GM18511 (cell line): ENCODE measurements around the gene CRLF3.
A peak's percentile ranks its signal among the peaks of the same experiment; 100 is the strongest.
"Not testable (repeated sequence)": the region's sequence is repeated elsewhere in the genome, so short reads cannot be mapped to it uniquely, and the experiment has no call there.

Experiments
- ATAC-seq: cut with Tn5 transposase; IDR thresholded peaks from one replicate; pipeline ENCODE4 v1.9.1; 2021; ENCODE audit warnings: mild to moderate bottlenecking, moderate library complexity; ENCODE audit not compliant: unreplicated experiment

The CRLF3 gene

GRCh38 chr17:30816165-30816564 is 8.3 kb downstream of the CRLF3 start:
- no peak for ATAC-seq

- not testable (repeated sequence) for ATAC-seq
These were observed 9.6 kb downstream of the CRLF3 start for GRCh38 chr17:30814860-30815259.

GRCh38 chr17:30814236-30814635 is 10.3 kb downstream of the CRLF3 start:
- not testable (repeated sequence) for ATAC-seq

- ATAC-seq: no peak
These were observed 12.0 kb downstream of the CRLF3 start for GRCh38 chr17:30812218-30813177.

GRCh38 chr17:30809867-30810266 is 14.6 kb downstream of the CRLF3 start:
- no peak for ATAC-seq

DNA sequence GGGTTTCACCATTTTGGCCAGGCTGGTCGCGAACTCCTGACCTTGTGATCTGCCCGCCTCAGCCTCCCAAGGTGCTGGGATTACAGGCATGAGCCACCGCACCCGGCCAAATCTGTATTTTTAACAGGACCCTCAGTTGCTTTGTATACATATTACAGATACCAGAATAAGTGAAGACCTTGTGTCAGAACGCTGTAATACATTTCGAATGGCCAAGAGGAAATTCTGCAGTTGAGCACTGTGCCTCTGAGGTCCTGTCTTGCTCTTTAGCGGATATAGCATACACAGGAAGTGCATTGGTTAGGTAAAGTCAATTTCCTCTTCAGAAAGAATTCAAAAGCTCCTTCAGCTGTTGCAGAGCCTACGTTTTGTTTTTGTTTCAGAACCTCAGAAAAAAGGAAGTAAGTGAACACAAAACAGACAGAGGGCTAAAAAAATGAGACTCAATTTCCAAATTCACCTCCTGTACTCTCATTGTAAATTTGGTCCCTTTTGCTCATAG is 15.7 kb downstream of the CRLF3 start:
- ATAC-seq: peak; percentile 83

- no peak for ATAC-seq
These were observed 16.6 kb downstream of the CRLF3 start for GRCh38 chr17:30807896-30808295.

DNA sequence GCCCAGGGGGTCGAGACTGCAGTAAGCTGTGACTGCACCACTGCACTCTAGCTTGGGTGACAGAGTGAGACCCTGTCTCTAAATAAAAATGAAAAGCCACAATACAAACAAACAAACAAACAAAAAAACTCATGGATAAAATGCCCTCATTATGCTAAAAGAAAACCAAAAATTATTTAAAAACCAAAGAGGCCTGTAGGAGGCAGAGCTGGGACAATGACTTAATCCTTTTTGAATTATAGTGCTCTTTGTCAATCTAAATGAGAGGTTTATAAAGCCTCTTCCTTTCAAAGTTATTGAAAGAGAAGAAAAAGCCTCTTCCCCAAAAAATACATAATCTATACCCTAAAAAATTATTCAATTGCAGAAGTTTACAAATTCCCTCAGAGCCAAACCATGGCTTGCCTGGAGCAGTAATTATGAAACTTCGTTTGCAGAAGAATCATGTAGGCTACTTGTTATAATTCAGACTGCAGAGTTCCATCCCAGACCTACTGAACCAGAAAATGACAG is 18.5 kb downstream of the CRLF3 start:
- ATAC-seq: no peak

- no peak for ATAC-seq
These were observed 22.8 kb downstream of the CRLF3 start for GRCh38 chr17:30801671-30802070.

DNA sequence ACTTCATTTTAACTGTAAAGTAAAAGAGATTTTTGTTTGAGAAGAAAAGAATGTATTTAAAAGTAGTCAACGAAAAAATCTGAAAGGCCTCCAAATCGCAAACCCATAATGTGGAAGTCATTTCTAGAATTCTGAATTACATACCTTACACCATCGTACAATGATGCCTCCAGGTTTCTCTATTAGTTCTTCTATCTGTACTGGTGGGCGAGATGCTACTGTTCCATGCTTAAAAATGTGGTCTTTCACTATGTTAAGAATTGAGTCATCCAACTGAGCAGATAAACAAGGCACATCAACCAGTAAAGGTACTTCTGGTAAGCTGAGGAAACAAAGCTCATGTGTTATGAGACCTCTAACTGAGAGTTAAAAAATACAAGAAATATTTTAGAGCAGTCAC is 28.5 kb downstream of the CRLF3 start:
- no peak for ATAC-seq

- ATAC-seq: no peak
These were observed 30.1 kb downstream of the CRLF3 start for GRCh38 chr17:30794372-30794771.

DNA sequence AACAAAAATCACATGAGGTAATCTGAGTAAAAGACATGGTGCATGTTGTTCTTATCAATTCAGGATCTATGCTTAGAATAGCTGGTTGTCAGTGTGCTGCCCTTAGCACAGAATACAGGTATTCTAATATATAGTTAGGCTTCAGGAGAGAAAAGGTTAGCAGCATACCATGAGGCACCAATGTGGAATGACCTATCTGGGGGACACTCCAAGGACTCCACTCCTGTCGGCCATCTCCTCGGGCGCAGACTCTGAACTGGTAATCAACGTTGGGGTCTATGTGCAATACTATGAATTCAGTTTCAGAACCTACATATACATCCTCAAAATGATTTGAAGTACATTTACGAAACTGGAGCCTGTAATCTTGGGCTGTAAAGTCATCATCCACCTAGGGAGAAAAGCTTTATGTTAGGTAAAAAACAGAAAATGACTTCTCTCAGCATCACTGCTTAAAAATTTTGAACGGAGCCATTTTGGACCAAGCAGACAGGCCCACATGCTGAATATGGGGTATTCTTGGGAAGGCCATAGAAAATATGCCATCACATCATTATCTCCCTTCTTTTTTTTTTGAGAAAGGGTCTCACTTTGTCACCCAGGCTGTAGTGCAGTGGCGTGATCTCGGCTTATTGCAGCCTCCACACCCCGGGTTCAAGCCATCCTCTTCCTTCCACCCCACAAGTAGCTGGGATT is 31.1 kb downstream of the CRLF3 start:
- ATAC-seq: no peak

DNA sequence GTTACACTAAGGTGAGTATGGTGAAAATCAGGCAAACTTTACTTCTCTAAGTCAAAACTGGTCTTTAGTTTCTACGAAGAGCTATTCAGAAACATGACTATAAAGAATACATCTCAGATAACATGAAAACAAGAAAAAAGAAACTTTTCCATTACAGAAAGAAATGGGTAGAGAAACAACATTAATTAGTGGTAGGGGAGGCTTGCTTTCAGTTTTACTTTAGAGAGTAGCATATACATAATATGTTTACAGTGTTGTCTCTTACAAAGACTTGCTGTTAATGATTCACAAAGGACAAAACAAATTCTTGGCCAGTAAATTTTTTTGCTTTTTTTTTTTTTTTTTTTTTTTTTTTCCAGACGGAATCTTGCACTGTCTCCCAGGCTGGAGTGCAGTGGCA is 34.2 kb downstream of the CRLF3 start:
- no peak for ATAC-seq

- ATAC-seq: no peak
These were observed 35.6 kb downstream of the CRLF3 start for GRCh38 chr17:30788918-30789317.

GRCh38 chr17:30782206-30782605 is 42.3 kb downstream of the CRLF3 start:
- ATAC-seq: no peak

DNA sequence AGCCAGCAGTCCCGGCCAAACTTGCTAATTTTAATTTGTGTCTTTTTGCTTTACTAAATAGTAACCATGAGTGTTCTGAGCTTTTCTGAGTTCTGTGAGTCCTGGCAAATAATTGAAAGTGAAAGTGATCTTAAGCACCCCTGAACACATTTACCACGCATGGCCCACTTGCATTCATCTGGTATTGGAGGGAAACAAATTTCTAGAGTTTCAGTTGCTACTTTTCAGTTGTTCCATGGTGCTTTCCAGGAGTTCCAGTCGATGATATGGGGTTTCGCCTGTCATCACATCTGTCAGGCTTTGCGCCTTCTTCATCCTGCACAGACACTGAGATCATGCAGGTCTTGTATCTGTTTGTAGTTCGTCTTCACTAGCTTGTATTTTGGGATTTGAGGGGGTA is 44.1 kb downstream of the CRLF3 start:
- ATAC-seq: no peak

DNA sequence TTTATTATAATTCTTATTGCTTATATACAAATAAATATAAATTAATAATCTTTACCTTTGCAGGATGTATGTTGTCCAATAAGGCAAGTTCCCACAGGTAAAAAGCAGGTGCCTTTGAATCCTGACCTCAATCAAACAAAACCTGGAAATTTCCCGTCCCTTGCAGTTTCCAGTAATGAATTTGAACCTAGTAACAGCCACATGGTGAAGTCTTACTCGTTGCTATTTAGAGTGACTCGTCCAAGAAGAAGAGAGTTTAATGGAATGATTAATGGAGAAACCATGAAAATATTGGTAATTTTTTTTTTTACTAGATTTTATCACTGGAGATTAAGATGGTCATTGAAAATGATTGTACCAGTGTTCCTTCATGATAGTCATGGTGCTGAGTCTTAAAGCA is 55.7 kb downstream of the CRLF3 start:
- ATAC-seq: not testable (repeated sequence)

DNA sequence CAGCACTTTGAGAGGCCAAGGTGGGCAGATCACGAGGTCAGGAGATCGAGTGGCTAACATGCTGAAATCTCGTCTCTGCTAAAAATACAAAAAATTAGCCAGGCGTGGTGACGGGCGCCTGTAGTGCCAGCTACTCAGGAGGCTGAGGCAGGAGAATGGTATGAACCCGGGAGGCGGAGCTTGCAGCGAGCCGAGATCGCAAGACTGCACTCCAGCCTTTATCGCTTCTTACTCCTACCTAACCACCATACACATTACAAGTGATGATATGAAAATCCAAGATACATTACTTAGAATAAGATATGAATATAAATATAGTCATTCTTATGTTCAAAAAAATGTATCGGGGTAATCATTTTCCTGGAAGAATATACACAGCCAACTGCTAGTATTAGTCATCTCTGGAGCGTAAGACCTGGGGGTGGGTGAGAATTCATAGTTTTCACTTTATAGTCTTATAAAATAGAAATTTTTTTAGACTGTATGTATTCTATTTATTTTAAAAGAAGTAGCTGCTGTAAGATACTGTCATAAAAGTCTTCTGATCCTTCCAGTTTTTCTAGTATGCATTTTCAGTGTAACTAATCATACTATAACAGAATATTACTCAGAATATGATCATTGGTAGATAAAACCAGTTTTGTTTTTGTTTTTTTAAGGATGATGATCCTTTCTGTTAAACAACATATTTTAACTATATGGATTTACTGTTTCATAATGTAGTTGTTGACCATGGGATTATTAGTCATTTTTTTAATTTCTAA is 56.7 kb downstream of the CRLF3 start:
- ATAC-seq: not testable (repeated sequence)

DNA sequence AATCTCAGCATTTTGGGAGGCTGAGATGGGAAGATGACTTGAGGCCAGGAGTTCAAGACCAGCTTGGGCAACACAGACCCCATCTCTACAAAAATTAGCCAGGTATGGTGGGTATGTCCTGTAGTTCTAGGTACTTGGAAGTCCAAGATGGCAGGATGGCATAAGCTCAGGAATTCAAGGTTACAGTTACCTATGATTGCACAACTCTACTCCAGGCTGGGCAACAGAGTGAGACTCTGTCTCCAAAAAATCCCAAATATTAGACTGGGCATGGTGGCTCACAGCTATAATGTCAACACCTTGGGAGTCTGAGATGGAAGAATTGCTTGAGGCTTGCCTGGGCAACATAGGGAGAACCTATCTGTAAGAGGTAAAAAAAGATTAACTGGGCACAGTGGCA is 63.4 kb downstream of the CRLF3 start:
- no peak for ATAC-seq

- ATAC-seq: not testable (repeated sequence)
These were observed 71.2 kb downstream of the CRLF3 start for GRCh38 chr17:30753291-30753690.

DNA sequence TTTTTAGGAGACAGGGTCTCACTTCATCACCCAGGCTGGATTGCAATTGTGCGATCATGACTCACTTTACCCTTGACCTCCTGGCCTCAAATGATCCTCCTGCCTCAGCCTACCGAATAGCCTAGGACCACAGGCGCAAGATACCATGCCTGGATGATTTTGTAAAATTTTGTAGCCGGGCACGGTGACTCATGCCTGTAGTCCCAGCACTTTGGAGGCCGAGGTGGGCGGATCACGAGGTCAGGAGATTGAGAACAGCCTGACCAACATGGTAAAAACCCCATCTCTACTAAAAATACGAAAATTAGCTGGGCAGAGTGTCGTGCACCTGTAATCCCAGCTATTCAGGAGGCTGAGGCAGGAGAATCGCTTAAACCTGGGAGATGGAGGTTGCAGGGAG is 73.5 kb downstream of the CRLF3 start:
- not testable (repeated sequence) for ATAC-seq
